HG02870 (cell line): ENCODE results near the gene LRRC27.
"Not testable (repeated sequence)": the region's sequence is repeated elsewhere in the genome, so short reads cannot be mapped to it uniquely, and the experiment has no call there.

Experiments used
- ATAC-seq: cut with Tn5 transposase; IDR thresholded peaks from one replicate; pipeline ENCODE4 v1.9.1; 2021; ENCODE audit warnings: mild to moderate bottlenecking, moderate library complexity; ENCODE audit not compliant: unreplicated experiment

LRRC27 gene

DNA sequence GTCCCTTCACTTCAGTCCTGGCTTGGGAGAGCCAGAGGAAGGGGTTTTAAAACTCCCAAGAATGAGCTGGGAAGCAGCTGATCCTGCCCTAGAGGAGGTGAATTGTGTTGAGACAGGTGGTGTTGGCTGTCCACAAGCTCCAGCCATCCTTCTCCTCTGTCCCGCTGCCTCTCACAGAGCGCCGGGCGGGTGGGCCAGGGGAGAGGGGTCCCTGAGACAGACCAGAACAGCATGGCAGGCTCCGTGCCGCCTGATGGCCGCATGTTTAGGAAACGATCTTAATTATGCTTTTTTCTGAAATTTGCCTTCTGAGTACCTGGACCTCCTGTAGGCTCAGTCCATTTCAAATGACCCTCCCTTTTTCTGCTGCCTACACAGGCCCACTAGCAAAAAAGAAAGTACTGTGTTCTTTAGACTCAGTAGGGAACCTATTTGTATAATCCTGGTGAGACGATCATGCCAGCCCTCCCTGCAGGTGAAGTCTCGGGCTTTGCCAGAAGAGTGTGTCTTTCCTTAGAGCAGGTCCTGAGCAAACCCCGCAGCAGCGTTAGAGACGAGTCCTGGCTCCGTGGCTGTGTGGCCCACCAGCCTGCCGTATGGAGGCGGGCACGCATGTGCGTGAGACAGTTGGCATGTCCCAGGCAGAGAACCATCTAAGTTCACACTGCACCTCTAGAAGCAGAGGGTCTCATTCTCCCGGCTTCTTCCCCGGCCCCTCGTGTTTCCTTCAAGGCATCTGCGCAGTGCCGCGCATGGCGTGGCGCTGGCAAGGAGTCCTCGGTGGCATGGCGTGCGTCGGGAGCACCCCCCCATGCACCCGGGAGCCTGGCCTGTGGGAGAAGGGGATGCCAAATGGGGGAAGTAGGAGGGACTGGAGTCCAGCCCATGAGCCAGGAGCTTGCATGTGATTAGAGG, 38.7 kb downstream of the LRRC27 start:
- ATAC-seq, result no peak

- ATAC-seq, result no peak
Observed at GRCh38 chr10:132371641-132372081, 39.7 kb downstream of the LRRC27 start.

DNA sequence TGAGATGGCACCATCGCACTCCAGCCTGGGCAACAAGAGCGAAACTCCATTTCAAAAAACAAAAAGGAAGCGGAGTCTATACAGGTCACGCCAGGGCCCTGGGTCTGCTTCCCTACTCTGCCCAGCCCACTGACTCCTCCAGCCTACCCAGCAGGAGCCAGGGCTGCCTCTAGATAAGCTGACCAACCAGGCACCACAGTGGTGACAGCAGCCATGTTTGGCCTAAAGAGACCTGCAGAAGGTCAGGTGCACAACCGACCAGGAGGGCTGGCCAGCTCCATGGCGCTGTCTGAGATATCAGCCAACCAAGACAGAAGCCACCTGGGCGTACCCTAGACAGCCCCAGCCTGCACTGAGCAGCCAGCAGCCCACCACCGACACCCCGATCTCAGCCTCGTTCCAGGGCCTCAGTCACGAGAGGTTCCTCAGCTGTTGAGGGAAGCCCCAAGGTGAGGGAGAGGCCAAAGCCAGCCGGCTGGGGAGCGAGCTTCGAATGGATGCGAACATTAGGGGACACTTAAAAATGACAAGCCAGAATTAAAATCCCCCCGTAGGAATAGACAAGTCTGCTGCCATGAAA, 40.6 kb downstream of the LRRC27 start:
- no peak for ATAC-seq

GRCh38 chr10:132373241-132373955, 41.4 kb downstream of the LRRC27 start:
- ATAC-seq, result no peak

GRCh38 chr10:132374176-132374575, 42.2 kb downstream of the LRRC27 start:
- ATAC-seq, result no peak

- no peak for ATAC-seq
Observed at GRCh38 chr10:132374612-132375011, 42.6 kb downstream of the LRRC27 start.

DNA sequence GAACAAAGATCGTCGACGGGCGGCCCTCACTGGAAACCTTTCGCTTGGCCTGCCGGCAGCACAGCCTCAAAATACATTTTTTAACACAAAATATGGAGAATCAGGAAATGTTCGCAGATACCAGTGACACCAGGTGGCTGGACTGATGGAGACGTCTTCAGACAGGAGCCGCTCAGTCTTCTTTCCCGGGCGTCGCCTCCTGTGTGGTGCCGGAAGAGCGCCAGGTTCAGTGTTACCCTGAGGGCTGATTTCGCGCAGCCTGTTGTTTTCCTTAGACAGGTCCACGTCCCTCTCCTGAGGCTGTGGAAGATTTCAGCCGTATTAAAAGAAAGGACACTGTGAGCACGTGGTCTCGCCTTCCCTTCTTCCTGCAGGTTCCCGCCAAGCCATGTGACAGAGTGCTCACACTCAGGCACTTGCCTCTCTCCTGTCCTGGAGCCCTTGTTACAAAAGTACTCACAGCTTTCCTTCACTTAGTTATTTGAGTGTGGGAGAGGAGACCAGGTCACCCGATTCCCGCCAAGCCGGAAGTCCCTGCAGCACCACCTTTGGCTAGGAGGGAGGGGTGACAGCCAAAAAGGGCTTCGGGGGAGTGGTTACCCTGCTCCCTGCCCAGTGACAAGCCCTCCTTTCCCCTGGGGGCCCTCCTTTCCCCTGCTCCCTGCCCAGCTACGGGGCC, 43.3 kb downstream of the LRRC27 start:
- ATAC-seq, result no peak

DNA sequence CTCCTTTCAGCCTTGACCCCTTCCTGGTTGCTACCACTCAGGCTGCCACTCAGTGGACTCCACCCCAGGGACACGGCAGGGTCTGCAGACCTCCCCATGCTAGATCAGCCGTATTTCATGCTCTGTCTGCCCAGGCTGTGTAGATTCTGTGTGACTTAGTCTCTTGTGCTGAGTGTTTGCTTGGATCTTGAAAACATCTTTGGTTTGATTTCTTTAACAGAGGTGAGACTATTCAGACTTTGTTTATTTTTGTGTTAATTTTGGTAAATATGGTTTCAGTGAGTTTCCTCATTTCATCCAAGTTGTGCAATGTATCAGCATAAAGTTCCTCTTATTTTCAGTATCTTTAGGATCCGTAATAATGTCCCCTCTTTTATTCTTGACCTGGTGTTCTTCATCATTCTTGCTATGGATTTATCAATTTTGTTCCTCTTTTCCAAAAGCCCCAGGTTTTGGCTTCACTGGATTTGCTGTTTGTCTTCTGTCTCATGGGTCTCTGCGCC, 43.9 kb downstream of the LRRC27 start:
- ATAC-seq, result no peak

- ATAC-seq, result no peak
Observed at GRCh38 chr10:132376394-132376851, 44.4 kb downstream of the LRRC27 start.

- no peak for ATAC-seq
Observed at GRCh38 chr10:132377326-132377725, 45.3 kb downstream of the LRRC27 start.

- ATAC-seq, result not testable (repeated sequence)
Observed at GRCh38 chr10:132379026-132379425, 47.0 kb downstream of the LRRC27 start.

DNA sequence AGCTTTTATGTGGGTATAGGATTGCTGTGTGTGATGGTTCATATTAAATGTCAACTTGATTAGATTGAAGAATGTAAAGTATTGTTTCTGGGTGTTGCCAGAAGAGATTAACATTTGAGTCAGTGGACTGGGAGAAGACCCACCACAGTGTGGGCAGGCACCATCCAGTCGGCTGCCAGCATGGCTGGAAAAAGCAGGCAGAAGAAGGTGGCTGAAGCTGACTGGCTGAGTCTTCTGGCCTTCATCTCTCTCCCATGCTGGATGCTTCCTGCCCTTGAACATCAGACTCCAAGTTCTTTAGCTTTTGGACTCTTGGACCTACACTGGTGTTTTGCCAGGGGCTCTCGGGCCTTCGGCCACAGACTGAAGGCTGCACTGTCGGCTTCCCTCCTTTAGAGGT, 49.0 kb downstream of the LRRC27 start:
- ATAC-seq, result not testable (repeated sequence)

DNA sequence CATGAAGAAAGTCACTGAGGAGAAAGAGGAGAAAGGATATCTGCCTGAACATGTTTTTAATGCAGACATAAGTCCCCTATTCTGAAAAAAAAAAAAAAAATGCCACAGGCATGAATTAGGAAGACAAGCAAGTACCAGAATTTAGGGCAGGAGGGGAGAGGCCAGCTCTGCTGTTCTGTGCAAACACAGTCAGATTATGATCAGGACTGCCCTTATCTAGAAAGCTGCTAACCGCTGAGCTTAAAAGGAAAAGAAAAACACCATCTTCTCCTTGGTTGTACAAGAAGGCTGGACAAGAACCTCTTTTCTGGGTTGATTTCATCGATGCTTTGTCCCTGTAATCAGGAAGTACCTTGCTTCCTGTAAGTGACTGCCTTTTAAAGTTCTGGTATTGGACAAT, 49.7 kb downstream of the LRRC27 start:
- ATAC-seq, result no peak

- no peak for ATAC-seq
Observed at GRCh38 chr10:132382231-132382922, 50.4 kb downstream of the LRRC27 start.

- ATAC-seq, result no peak
Observed at GRCh38 chr10:132383101-132383500, 51.1 kb downstream of the LRRC27 start.

DNA sequence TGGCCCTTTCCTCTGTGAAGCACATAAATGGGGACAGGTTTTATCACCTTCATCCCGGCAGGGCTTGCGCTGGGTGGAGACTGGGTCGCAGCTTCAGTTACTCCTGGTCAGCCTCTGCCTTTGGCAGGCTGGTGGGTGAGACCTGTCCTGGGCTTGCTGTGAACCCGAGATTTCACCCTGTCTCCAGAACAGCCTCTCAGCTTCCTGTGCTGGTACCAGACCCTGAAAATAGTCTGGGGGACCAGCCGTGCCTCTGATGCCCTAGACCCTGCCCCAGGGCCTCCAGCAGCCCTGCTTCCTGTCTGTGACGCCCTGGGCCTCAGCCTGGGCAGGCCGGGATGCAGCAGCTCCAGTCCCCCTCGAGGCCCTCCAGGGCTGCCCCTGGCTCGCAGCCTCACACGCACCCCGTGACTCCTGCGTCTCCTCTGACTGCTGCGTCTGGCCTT, 51.8 kb downstream of the LRRC27 start:
- no peak for ATAC-seq

GRCh38 chr10:132384618-132385388, 52.8 kb downstream of the LRRC27 start:
- no peak for ATAC-seq

- no peak for ATAC-seq
Observed at GRCh38 chr10:132385389-132385667, 53.3 kb downstream of the LRRC27 start.

GRCh38 chr10:132385721-132386418, 53.9 kb downstream of the LRRC27 start:
- no peak for ATAC-seq
